Fibroblast of lung (primary cell): Measurements from ENCODE around the gene MBNL1.

Experiments
- EZH2 ChIP-seq: IDR thresholded peaks from 2 replicates; pipeline ENCODE4 v1.5.1; 2012; ENCODE audit warnings: low read length, control low read depth, mild to moderate bottlenecking; ENCODE audit errors: missing control alignments
- TF ChIP-seq, protein P1 (sequence below), 2 donors: IDR thresholded peaks in 1 of 2; conservative IDR thresholded peaks in 1 of 2; 1 replicate in 1 of 2; 2 replicates in 1 of 2; pipeline ENCODE4 v1.5.1; 2011 to 2012; ENCODE audit warnings: low read length in 2 of 2, control low read depth in 1 of 2, inconsistent platforms in 1 of 2, low read depth in 1 of 2, mild to moderate bottlenecking in 1 of 2

DNA sequence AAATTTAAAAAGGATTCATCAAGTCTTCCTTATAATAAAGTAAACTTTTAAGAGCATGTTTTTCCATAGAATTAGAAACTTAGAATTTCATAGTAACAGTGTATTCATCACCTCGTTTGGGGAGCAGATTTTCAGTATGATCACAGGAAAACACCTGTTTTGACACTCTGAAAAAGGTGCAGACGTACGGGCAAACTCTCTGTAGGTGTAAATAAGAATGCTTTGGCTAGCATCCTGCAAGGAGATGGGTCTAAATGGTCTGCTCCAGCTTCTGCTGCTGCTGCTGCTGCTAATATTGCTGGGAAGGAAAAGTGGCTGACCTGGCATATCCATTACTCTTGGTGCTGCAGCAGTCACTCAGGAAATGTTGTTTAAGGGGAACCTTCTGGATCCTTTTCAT is 66.0 kb downstream of the MBNL1 start:
- TF ChIP-seq, protein P1, sequence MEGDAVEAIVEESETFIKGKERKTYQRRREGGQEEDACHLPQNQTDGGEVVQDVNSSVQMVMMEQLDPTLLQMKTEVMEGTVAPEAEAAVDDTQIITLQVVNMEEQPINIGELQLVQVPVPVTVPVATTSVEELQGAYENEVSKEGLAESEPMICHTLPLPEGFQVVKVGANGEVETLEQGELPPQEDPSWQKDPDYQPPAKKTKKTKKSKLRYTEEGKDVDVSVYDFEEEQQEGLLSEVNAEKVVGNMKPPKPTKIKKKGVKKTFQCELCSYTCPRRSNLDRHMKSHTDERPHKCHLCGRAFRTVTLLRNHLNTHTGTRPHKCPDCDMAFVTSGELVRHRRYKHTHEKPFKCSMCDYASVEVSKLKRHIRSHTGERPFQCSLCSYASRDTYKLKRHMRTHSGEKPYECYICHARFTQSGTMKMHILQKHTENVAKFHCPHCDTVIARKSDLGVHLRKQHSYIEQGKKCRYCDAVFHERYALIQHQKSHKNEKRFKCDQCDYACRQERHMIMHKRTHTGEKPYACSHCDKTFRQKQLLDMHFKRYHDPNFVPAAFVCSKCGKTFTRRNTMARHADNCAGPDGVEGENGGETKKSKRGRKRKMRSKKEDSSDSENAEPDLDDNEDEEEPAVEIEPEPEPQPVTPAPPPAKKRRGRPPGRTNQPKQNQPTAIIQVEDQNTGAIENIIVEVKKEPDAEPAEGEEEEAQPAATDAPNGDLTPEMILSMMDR (conservative IDR thresholded peaks at IDR 0.05 in 1 of 2, IDR thresholded peaks at IDR 0.05 in 1 of 2; ENCODE audit: low read depth in 1 of 2, low read length in 2 of 2): no peak
- no peak for TF ChIP-seq EZH2
